GM18499 (cell line): Measurements from ENCODE around the gene UNCX.
"Not testable (repeated sequence)": the region's sequence is repeated elsewhere in the genome, so short reads cannot be mapped to it uniquely, and the experiment has no call there.

ENCODE experiments used
- ATAC-seq: cut with Tn5 transposase; IDR thresholded peaks from one replicate; pipeline ENCODE4 v1.9.1; 2021; ENCODE audit warnings: moderate number of reproducible peaks; ENCODE audit not compliant: insufficient read depth, unreplicated experiment

UNCX gene

GRCh38 chr7:1212025-1212424 lies 20.6 kb upstream of the UNCX start:
- ATAC-seq = not testable (repeated sequence)

GRCh38 chr7:1214516-1214915 lies 18.2 kb upstream of the UNCX start:
- ATAC-seq = no peak

- no peak for ATAC-seq
Observed at GRCh38 chr7:1218541-1219165, 14.0 kb upstream of the UNCX start.

- no peak for ATAC-seq
Observed at GRCh38 chr7:1219498-1219897, 13.2 kb upstream of the UNCX start.

- ATAC-seq = no peak
Observed at GRCh38 chr7:1220000-1220726, 12.5 kb upstream of the UNCX start.

- ATAC-seq = no peak
Observed at GRCh38 chr7:1220977-1221745, 11.5 kb upstream of the UNCX start.

DNA sequence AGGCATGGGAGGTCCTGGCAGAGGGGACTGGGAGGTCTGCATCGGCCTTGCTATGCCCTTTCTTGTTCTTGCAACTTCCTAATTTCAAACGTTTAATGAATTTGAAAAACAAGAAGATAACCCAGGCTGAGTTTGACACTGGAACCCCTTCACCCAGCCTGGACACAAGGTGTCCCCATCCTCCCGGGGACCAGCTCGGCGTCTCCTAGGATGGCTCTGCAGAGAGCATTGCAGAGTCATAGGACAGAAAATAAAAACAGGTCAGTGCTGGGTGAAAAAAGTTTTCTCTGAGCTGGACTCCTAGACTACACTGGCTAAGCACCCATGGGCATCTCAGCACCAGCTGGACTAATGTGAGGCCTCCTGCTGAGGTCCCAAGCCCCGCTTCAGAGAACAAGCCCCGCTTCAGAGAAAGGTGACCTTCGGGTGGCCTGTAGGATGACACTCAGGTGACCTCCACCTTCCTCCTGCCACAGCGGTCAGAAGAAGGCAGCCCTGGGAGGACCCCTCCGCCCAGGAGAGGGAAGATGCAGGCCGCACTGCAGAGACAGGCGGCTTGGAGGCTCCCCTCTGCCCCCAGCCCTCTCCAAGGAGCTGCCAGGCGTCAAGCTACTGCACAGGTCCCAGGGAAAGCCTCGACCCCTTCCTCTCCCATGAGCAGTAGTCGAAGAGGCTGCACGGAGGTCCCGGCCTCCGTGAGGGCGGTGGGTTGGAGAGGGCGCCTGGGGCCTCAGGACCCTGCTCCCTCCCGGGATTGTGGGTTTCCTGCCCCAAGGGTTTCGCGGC lies 9.3 kb upstream of the UNCX start:
- ATAC-seq = no peak

DNA sequence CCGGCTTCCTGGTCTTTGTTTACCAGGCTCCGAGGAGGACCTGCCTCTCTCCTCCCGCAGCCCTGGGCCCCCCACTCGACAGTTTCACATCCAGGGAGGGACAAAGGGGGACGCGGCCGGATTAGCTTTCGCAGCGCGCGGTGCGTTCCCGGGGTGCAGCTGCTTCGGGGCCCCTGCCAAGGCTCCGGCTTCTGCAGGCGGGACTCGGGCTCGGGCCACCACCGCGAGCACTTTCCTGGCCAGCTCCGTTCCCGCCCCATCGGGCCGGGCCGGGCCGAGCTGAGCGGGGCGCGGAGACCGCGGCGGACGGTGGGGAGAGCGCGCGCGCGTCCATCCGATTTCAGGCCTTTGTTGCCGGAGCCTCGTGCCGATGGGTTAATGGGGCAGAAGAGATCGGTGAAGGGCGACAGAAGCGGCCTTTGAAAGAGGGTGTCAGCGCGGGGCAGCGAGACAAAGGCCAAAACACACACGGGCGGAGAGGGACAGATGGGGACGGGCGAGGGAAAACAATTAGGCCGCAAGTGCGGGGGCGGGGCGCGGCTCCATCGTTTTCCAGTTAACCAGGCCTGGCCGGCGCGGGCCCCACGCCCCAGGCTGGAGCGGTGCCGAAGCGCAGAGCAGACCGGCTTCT lies 8.5 kb upstream of the UNCX start:
- no peak for ATAC-seq

- no peak for ATAC-seq
Observed at GRCh38 chr7:1225030-1225429, 7.6 kb upstream of the UNCX start.

GRCh38 chr7:1225441-1226185 lies 7.1 kb upstream of the UNCX start:
- ATAC-seq = no peak

DNA sequence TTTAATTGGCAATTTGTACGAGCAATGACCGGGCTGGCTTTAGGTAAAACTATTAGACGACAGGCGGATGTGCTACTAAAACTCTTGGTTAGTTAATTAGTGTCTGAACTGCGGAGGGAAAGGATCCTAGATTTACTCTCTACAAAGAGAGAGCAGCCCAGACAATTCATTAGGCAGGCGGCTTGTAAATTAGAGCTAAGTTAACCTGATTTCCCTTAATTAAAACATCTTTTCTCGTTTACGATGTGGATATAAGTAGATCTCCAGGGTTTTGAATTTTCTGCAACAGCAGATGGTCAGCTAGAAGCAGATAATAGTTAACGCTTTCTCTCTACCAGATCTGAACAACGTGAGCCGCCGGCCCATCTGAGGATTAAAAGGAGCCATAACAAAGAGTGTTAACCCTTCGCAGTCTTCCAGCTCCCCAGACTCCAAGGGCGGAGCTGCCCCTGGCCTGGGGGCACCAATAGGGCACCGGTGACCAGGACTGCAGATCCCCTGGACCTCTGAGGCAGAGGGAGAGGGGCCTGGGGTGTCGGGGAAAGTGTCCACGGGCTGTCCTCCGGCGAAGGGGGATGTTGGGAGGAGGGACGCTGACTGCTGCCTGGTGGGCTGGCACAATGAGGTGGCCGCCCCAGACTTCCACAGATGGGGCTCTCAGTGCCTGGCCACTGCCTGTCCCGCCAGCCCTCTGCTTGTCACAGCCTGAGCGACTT lies 6.3 kb upstream of the UNCX start:
- ATAC-seq = no peak

DNA sequence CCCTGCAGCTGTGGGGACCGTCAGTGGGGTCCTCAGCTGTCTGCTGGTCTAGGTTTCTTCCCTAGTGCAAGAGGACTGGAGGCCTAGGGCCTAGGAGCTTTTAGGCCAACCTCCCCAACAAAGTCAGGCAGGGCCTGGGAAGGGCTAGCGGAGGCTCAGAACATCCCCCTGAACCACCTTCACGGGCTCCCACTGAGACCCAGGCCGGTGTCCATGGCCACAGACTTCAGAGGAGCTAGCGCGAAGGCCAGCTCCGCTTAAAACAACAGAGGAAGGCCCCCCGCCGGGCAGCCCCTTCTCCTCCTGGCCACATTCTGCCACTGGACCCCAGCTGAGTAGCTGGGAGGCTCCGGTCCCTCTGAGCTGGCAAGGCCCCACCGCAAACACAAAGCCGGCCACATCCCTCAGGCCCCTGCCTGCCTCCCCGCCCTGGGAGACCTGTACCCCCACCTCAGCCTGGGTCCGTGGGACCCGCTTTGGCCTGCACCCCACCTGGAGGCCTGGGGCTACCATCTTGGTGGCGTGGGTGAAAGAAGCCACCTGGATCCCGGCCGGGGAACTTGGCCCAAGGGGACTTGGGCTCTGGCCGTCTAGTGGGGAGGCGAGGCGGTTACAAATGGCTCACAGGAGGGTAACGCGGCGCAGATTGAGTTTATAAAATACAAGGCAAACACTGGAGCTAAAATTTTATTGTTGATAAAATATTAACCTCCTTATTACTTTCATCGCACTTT lies 5.4 kb upstream of the UNCX start:
- ATAC-seq = no peak

GRCh38 chr7:1227814-1228544 lies 4.7 kb upstream of the UNCX start:
- no peak for ATAC-seq

GRCh38 chr7:1228545-1229201 lies 4.0 kb upstream of the UNCX start:
- no peak for ATAC-seq

DNA sequence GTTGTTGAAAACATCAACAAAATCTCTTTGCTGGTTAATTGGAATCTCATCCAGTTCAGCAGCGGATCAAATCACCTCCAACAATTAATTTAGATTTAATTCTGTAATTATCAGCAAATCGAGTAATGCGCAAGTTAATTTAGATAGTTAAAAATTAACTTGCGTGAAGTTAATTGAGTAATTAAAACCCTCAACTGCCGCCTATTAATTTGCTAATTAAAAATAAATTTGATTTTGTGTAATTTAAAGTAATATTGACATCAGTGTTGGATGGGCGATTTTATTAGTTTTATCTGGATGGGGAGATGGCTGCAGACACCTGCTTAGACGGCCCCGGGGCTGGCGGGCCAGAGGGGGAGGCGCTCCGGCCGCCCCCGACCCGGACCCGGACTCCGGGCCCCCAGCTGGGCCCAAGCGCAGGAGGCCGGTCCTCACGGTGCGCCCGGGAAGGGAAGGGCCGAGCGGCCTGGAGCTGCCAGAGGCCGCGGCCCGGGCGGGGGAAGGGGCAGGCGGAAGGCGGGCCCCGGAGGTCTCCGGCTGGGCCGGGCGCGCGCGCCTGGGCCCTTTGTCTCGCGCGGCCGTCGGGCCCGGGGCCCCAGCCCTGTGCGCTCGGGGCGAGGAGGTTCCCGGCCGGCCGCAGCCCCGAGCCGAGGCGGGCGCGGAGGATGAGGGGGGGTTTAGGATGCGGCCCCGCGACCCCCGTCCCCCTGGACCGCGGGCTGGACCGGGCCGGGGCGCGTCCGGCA lies 3.3 kb upstream of the UNCX start:
- no peak for ATAC-seq

DNA sequence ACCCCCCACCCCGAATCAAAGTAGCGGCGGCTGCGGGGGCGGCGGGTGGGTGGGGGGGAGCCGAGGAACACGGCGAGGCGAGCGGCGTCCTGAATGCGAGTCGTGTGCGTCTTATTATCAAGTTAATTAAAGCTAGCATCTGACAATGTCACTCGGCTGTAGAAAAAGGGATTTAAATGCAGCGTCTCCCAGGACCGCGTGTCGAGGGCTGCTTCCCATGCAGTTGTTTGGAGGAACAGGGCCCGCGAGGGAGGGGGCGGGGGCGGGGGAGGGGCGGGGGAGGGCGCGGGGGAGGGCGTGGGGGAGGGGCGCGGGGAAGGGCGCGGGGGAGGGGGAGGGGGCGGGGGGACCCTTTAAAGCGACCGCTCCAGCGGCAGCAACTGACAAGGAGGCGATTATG lies 2.7 kb upstream of the UNCX start:
- no peak for ATAC-seq
